Lower leg skin (tissue), 3 donors: ENCODE data around the gene UBL5.

Experiments
- CTCF ChIP-seq, 3 donors: fragments of 450-650 bp; IDR thresholded peaks; one replicate each; pipeline ENCODE4 v1.5.1; 2016; ENCODE audit warnings: antibody characterized with exemption in 3 of 3, mild to moderate bottlenecking in 3 of 3, moderate library complexity in 2 of 3
- POLR2A ChIP-seq, 2 donors: fragments of 450-650 bp; IDR thresholded peaks; one replicate each; pipeline ENCODE4 v1.6.1; 2016 to 2017; ENCODE audit warnings: antibody characterized with exemption in 2 of 2, mild to moderate bottlenecking in 1 of 2, moderate library complexity in 1 of 2

- TF ChIP-seq CTCF (IDR thresholded peaks at IDR 0.05) = no peak
- TF ChIP-seq POLR2A (IDR thresholded peaks at IDR 0.05) = no peak
These were observed 22.7 kb downstream of the UBL5 start for GRCh38 chr19:9850235-9850959.
